ENCODE data around the gene FAM171A1. TPM values are rescaled to one million over a fixed set of nuclear protein-coding genes. Genes with fewer than 3 reads are reported as not detected.
"Not testable (repeated sequence)": the region's sequence is repeated elsewhere in the genome, so short reads cannot be mapped to it uniquely, and the experiment has no call there.

Gene FAM171A1
- total RNA-seq, 2 donors from 2014 or later, result 50.9 to 65.8 TPM

DNA sequence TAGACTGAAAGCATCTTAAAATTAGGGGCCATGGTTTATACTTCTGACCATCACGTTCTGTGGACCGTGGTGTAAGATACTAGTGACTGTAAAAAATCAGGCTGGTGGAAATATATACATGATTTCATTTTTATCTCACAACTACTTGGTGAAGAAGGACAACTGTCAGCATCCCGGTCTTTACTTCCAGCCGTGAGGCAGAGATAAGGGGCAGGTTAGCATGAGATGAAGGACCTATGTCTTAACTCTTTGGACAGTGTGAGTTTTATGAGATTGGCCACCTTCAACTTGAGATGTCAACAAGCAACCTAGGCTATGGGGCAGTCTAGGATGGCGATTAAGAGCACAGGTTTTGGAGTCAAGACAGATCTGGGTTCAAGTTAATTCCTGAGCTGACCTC, 37.5 kb upstream of the FAM171A1 start:
- Histone ChIP-seq H3K9ac (ENCODE audit: low read depth in 2 of 2, low read length in 2 of 2) (no peak overlapping the region), H3K9me3 (no peaks in the 10 kb centered on the region), H3K4me1 (no peaks in the 10 kb centered on the region), H3K4me3 (no peak overlapping the region), H3K27ac (no peak overlapping the region), H3K27me3 (no peaks in the 10 kb centered on the region), H3K36me3 (no peaks in the 10 kb centered on the region)
- TF ChIP-seq, protein P1, sequence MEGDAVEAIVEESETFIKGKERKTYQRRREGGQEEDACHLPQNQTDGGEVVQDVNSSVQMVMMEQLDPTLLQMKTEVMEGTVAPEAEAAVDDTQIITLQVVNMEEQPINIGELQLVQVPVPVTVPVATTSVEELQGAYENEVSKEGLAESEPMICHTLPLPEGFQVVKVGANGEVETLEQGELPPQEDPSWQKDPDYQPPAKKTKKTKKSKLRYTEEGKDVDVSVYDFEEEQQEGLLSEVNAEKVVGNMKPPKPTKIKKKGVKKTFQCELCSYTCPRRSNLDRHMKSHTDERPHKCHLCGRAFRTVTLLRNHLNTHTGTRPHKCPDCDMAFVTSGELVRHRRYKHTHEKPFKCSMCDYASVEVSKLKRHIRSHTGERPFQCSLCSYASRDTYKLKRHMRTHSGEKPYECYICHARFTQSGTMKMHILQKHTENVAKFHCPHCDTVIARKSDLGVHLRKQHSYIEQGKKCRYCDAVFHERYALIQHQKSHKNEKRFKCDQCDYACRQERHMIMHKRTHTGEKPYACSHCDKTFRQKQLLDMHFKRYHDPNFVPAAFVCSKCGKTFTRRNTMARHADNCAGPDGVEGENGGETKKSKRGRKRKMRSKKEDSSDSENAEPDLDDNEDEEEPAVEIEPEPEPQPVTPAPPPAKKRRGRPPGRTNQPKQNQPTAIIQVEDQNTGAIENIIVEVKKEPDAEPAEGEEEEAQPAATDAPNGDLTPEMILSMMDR (IDR thresholded peaks at IDR 0.05), result no peak
- no peak for DNase-seq
- intact Hi-C loops (cut with DNase I), result no loop called here

DNA sequence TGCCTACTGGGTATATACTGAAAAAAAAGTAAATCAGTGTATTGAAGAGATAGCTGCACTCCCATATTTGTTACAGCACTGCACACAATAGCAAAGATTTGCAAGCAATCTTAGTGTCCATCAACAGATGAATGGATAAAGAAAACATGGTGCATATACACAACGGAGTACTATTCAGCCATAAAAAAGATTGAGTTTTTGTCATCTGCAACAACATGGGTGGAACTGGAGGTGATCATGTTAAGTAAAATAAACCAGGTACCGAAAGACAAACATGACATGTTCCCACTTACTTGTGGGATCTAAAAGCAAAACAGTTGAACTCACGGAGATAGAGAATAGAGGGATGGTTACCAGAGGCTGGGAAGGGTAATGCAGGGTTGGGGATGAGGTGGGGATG, 34.2 kb upstream of the FAM171A1 start:
- Histone ChIP-seq H3K27me3 (no peaks in the 10 kb centered on the region), H3K4me3 (no peak overlapping the region), H3K9ac (ENCODE audit: low read depth in 2 of 2, low read length in 2 of 2) (no peak overlapping the region), H3K9me3 (no peaks in the 10 kb centered on the region), H3K36me3 (no peaks in the 10 kb centered on the region), H3K27ac (no peak overlapping the region), H3K4me1 (no peaks in the 10 kb centered on the region)
- intact Hi-C loops (cut with DNase I), result no loop called here
- TF ChIP-seq, protein P1 (IDR thresholded peaks at IDR 0.05), result no peak
- DNase-seq, result no peak

DNA sequence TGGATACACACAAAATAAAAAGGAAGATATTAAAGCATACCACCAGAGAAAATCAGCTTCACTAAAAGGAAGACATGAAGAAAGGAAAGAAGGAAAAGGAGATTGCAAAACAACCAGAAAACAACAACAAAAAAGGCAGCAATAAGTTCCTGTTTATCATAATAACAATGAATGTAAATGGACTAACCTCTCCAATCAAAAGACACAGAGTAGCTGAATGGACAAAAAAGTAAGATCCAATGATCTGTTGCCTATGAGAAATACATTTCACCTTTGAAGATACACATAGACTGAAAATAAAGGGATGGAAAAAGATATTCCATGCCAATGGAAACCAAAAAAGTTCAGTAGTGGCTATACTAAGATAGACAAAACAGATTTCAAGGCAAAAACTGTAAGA, 30.3 kb upstream of the FAM171A1 start:
- no peaks in the 10 kb centered on the region for H3K4me1 ChIP-seq
- no peak overlapping the region for H3K4me3 ChIP-seq
- no peaks in the 10 kb centered on the region for H3K27me3 ChIP-seq
- H3K27ac ChIP-seq, result no peak overlapping the region
- TF ChIP-seq, protein P1 (IDR thresholded peaks at IDR 0.05), result no peak
- intact Hi-C loops (cut with DNase I), result no loop called here
- no peak for DNase-seq
- H3K36me3 ChIP-seq, result no peaks in the 10 kb centered on the region
- H3K9me3 ChIP-seq, result no peaks in the 10 kb centered on the region
- H3K9ac ChIP-seq (ENCODE audit: low read depth in 2 of 2, low read length in 2 of 2), result no peak overlapping the region

DNA sequence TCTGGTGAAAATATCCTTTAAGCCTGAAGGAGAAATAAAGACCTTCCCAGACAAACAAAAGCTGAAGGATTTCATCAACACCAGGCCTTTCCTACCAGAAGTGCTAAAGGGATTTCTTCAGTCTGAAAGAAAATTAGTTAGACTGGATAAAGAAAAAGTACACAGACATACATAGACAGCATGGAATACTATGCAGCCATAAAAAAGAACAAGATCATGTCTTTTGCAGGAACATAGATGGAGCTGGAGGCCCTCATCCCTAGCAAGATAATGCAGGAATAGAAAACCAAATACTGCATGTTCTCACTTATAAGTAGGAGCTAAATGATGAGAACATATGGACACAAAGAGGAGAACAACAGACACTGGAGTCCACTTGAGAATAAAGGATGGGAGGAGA, 29.4 kb upstream of the FAM171A1 start:
- H3K4me1 ChIP-seq; H3K27ac ChIP-seq; H3K9me3 ChIP-seq; H3K27me3 ChIP-seq; intact Hi-C loops (cut with DNase I); H3K9ac ChIP-seq (ENCODE audit: low read depth in 2 of 2, low read length in 2 of 2); H3K36me3 ChIP-seq; H3K4me3 ChIP-seq; DNase-seq: not testable (repeated sequence)

DNA sequence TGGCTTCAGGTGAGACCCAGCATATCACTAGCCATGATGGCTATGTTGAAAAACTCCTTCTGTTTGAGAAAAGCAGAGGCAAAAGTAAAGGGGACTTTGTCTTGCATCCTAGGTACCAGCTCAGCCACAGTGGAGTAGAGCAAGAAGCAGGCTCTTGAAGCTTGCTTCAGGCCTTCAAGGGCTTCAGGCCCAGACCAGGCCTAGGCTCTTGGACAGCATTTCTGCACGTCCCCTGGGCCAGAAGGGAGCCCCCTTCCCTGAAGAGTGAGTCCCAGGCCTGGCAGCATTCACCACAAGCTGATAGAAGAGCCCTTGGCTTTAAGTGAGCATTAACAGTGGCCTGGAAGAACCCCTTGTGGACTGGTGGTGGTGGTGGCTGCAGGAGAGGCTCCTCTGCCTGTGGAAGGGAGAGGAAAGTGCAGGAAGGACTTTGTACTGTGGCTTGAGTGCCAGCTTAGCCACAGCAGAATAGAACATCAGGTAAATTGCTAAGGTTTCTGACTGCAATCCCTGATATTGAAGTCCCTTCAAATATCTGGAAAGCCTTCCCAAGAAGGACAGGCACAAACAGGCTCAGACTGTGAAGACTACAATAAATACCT, 28.1 kb upstream of the FAM171A1 start:
- Histone ChIP-seq H3K4me1 (no peaks in the 10 kb centered on the region), H3K9me3 (no peaks in the 10 kb centered on the region), H3K27me3 (no peaks in the 10 kb centered on the region), H3K36me3 (no peaks in the 10 kb centered on the region), H3K27ac (no peak overlapping the region), H3K9ac (ENCODE audit: low read depth in 2 of 2, low read length in 2 of 2) (no peak overlapping the region), H3K4me3 (no peak overlapping the region)
- TF ChIP-seq, protein P1 (IDR thresholded peaks at IDR 0.05), result no peak
- intact Hi-C loops (cut with DNase I), result no loop called here
- DNase-seq, result no peak

DNA sequence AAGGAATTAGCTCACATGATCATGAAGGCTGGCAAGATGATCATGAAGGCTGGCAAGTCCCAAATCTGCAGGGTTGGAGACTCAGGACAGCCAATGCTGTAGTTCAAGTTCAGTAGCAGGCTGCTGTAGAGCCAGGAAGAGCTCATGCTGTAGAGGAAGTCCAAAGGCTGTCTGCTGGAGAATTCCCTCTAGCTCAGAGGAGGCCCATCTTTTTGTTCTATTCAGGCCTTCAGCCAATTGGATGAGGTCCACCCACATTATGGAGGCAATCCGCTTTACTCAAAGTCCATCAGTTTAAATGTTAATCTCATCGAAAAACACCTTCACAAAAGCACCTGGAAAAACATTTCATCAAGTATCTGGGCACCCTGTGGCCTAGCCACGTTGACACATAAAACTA, 24.8 kb upstream of the FAM171A1 start:
- Histone ChIP-seq H3K27ac (no peak overlapping the region), H3K4me1 (no peaks in the 10 kb centered on the region), H3K9ac (ENCODE audit: low read depth in 2 of 2, low read length in 2 of 2) (no peak overlapping the region), H3K9me3 (no peaks in the 10 kb centered on the region), H3K36me3 (no peaks in the 10 kb centered on the region), H3K27me3 (no peaks in the 10 kb centered on the region), H3K4me3 (no peak overlapping the region)
- peak; percentile 50 for DNase-seq
- intact Hi-C loops (cut with DNase I), result no loop called here
- TF ChIP-seq, protein P1 (IDR thresholded peaks at IDR 0.05), result no peak

Data from colonic mucosa (tissue), 4 donors.